Neutrophil (primary cell): Measurements from ENCODE around the gene RTN3.
A peak's percentile ranks its signal among the peaks of the same experiment; 100 is the strongest.

Experiments used
- H3K27ac ChIP-seq: fragments of 200-600 bp; sonication (generic); 2 replicates; pipeline ENCODE4 v1.5.1; 2016; ENCODE audit warnings: mild to moderate bottlenecking, moderate library complexity
- H3K27me3 ChIP-seq: fragments of 200-600 bp; sonication (generic); 2 replicates; pipeline ENCODE4 v1.6.0; 2016; ENCODE audit warnings: mild to moderate bottlenecking
- H3K36me3 ChIP-seq: fragments of 200-600 bp; sonication (generic); 2 replicates; pipeline ENCODE4 v1.5.1; 2017
- H3K4me1 ChIP-seq, 2 experiments: fragments of 200-600 bp in 1 of 2; sonication (generic) in 1 of 2; 1 replicate in 1 of 2; 2 replicates in 1 of 2; pipeline versions ENCODE4 v1.5.1 to v1.6.1; 2013 to 2016; ENCODE audit warnings: low read depth in 1 of 2, low read length in 1 of 2, mild to moderate bottlenecking in 1 of 2, moderate library complexity in 1 of 2; ENCODE audit not compliant: control insufficient read depth in 1 of 2, insufficient read depth in 1 of 2
- H3K4me3 ChIP-seq, 2 experiments: fragments of 200-600 bp in 1 of 2; sonication (generic) in 1 of 2; 1 replicate in 1 of 2; 2 replicates in 1 of 2; pipeline ENCODE4 v1.5.1; 2013 to 2016; ENCODE audit warnings: low read depth in 1 of 2, low read length in 1 of 2, mild to moderate bottlenecking in 1 of 2, moderate library complexity in 1 of 2
- H3K9me3 ChIP-seq: fragments of 200-600 bp; sonication (generic); 2 replicates; pipeline ENCODE4 v1.5.1; 2016
- CTCF ChIP-seq: fragments of 200-600 bp; sonication (generic); IDR thresholded peaks from 2 replicates; pipeline ENCODE4 v1.5.1; 2016; ENCODE audit warnings: antibody characterized with exemption

RTN3 gene

GRCh38 chr11:63670096-63670432 lies 11.2 kb upstream of the RTN3 start:
- Histone ChIP-seq H3K27me3 (no peaks in the 10 kb centered on the region), H3K4me1 (peaks cover 31 to 38% of the 10 kb centered on the region in 2 experiments), H3K36me3 (no peaks in the 10 kb centered on the region), H3K4me3 (peak overlapping the region; percentile 81 to 98), H3K9me3 (no peaks in the 10 kb centered on the region), H3K27ac (peak overlapping the region; percentile 88)
- no peak for TF ChIP-seq CTCF

- peak; percentile 63 for TF ChIP-seq CTCF
- H3K9me3 ChIP-seq: no peaks in the 10 kb centered on the region
- H3K27ac ChIP-seq: peak overlapping the region; percentile 88
- H3K4me1 ChIP-seq: peaks cover 31 to 38% of the 10 kb centered on the region in 2 experiments
- peak overlapping the region; percentile 81 to 98 for H3K4me3 ChIP-seq
- no peaks in the 10 kb centered on the region for H3K27me3 ChIP-seq
- H3K36me3 ChIP-seq: no peaks in the 10 kb centered on the region
Measured at GRCh38 chr11:63670433-63671321, 10.6 kb upstream of the RTN3 start.

GRCh38 chr11:63671322-63672155 lies 9.8 kb upstream of the RTN3 start, which contains the start of gene ATL3:
TSS of gene ATL3 (minus strand) at chr11:63671376. CDS start at chr11:63671335, 41 bp downstream.
- H3K36me3 ChIP-seq: no peaks in the 10 kb centered on the region
- H3K4me3 ChIP-seq: peak within 1 kb of the TSS; percentile 81 to 98
- H3K4me1 ChIP-seq: peaks cover 31 to 38% of the 10 kb centered on the region in 2 experiments
- no peaks in the 10 kb centered on the region for H3K9me3 ChIP-seq
- H3K27ac ChIP-seq: peak within 1 kb of the TSS; percentile 88
- no peaks in the 10 kb centered on the region for H3K27me3 ChIP-seq
- TF ChIP-seq CTCF: peak; percentile 38

GRCh38 chr11:63672156-63672463 lies 9.2 kb upstream of the RTN3 start:
- H3K9me3 ChIP-seq: no peaks in the 10 kb centered on the region
- TF ChIP-seq CTCF: no peak
- no peaks in the 10 kb centered on the region for H3K27me3 ChIP-seq
- no peaks in the 10 kb centered on the region for H3K36me3 ChIP-seq
- H3K27ac ChIP-seq: peak overlapping the region; percentile 88
- H3K4me1 ChIP-seq: peaks cover 31 to 38% of the 10 kb centered on the region in 2 experiments
- peak overlapping the region; percentile 81 to 98 for H3K4me3 ChIP-seq

GRCh38 chr11:63672936-63673539 lies 8.3 kb upstream of the RTN3 start:
- H3K9me3 ChIP-seq: no peaks in the 10 kb centered on the region
- H3K4me3 ChIP-seq: no peak overlapping the region
- TF ChIP-seq CTCF: no peak
- no peaks in the 10 kb centered on the region for H3K36me3 ChIP-seq
- peaks cover 31 to 38% of the 10 kb centered on the region in 2 experiments for H3K4me1 ChIP-seq
- H3K27me3 ChIP-seq: no peaks in the 10 kb centered on the region
- peak overlapping the region; percentile 10 for H3K27ac ChIP-seq
